Mesothelial cell of epicardium (in vitro differentiated cells): Measurements from ENCODE around the gene GTF2A1L. TPM values are rescaled to one million over a fixed set of nuclear protein-coding genes. Genes with fewer than 3 reads are reported as not detected.
A peak's percentile ranks its signal among the peaks of the same experiment; 100 is the strongest.
"Not testable (repeated sequence)": the region's sequence is repeated elsewhere in the genome, so short reads cannot be mapped to it uniquely, and the experiment has no call there.

ENCODE experiments used
- DNase-seq, 2 experiments: peaks; one replicate each; pipeline ENCODE4 v3.0.0; 2021; ENCODE audit warnings: low spot score in 2 of 2; ENCODE audit not compliant: unreplicated experiment in 2 of 2
- H3K27ac Mint-ChIP-seq: 2 replicates; pipeline ENCODE4 v1.8.0; 2021; ENCODE audit warnings: mixed read lengths
- H3K27me3 Mint-ChIP-seq: 2 replicates; pipeline ENCODE4 v1.8.0; 2021; ENCODE audit warnings: low read depth, mixed read lengths
- H3K36me3 Mint-ChIP-seq: 2 replicates; pipeline ENCODE4 v1.8.0; 2021; ENCODE audit warnings: mixed read lengths
- H3K4me1 Mint-ChIP-seq: 2 replicates; pipeline ENCODE4 v1.8.0; 2021; ENCODE audit warnings: mixed read lengths
- H3K4me3 Mint-ChIP-seq: 2 replicates; pipeline ENCODE4 v1.8.0; 2021; ENCODE audit warnings: mild to moderate bottlenecking, moderate library complexity, mixed read lengths
- H3K9me3 Mint-ChIP-seq: 2 replicates; pipeline ENCODE4 v1.8.0; 2021; ENCODE audit warnings: mixed read lengths
- total RNA-seq: library from RNA; stranded (reverse); gene quantifications from 3 replicates; pipeline ENCODE4 v1.2.1, GENCODE V29; 2021
- TF ChIP-seq, protein P1 (sequence below): fragments of 200-600 bp; sonication (generic); IDR thresholded peaks from one replicate; pipeline ENCODE4 v1.5.0; 2021; ENCODE audit warnings: antibody characterized with exemption; ENCODE audit not compliant: unreplicated experiment

Gene GTF2A1L
- total RNA-seq, 1 donor from 2014 or later: 0.69 TPM

- peaks cover 17% of the 10 kb centered on the region for H3K36me3 Mint-ChIP-seq
- TF ChIP-seq, protein P1, sequence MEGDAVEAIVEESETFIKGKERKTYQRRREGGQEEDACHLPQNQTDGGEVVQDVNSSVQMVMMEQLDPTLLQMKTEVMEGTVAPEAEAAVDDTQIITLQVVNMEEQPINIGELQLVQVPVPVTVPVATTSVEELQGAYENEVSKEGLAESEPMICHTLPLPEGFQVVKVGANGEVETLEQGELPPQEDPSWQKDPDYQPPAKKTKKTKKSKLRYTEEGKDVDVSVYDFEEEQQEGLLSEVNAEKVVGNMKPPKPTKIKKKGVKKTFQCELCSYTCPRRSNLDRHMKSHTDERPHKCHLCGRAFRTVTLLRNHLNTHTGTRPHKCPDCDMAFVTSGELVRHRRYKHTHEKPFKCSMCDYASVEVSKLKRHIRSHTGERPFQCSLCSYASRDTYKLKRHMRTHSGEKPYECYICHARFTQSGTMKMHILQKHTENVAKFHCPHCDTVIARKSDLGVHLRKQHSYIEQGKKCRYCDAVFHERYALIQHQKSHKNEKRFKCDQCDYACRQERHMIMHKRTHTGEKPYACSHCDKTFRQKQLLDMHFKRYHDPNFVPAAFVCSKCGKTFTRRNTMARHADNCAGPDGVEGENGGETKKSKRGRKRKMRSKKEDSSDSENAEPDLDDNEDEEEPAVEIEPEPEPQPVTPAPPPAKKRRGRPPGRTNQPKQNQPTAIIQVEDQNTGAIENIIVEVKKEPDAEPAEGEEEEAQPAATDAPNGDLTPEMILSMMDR: no peak
- peaks cover 2% of the 10 kb centered on the region for H3K9me3 Mint-ChIP-seq
- peak overlapping the region; percentile 59 for H3K27ac Mint-ChIP-seq
- H3K27me3 Mint-ChIP-seq: no peaks in the 10 kb centered on the region
- no peak for DNase-seq
- no peak overlapping the region for H3K4me3 Mint-ChIP-seq
- peaks cover 46% of the 10 kb centered on the region for H3K4me1 Mint-ChIP-seq
These were observed 28.9 kb upstream of the GTF2A1L start for GRCh38 chr2:48588745-48589144.

DNA sequence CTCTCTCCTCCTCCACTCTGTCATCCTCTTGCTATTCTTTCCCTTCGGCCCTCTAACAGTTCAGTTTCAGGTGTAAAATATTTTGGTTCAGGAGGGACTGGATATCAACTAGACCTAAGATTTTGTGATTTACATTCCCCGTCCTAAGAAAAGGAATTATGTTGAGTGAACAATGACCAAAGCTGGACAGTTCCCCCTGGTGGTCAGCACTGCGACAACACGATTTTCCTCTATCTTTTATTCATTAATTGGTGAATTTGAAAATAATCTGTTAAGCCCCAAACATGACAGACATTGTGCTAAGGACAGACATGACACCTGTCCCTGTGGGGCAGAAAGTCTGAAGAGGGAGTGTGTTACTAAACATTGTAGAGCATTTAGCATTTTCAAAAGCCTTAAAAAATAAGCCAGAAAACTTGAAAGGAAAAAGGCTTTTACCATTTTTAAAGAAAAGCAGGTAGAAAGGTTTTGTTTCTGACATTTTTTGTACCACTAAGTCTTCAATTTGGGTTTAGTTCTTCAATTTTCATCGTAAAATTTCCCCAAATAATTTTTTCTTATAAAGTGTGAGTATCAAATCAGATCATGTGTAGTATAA is 28.4 kb upstream of the GTF2A1L start:
- H3K27ac Mint-ChIP-seq: peak overlapping the region; percentile 59
- peak in 1 of 2 experiments; percentile 51 for DNase-seq
- H3K4me1 Mint-ChIP-seq: peaks cover 46% of the 10 kb centered on the region
- peaks cover 2% of the 10 kb centered on the region for H3K9me3 Mint-ChIP-seq
- no peaks in the 10 kb centered on the region for H3K27me3 Mint-ChIP-seq
- peaks cover 17% of the 10 kb centered on the region for H3K36me3 Mint-ChIP-seq
- TF ChIP-seq, protein P1: peak; percentile 81
- no peak overlapping the region for H3K4me3 Mint-ChIP-seq

DNA sequence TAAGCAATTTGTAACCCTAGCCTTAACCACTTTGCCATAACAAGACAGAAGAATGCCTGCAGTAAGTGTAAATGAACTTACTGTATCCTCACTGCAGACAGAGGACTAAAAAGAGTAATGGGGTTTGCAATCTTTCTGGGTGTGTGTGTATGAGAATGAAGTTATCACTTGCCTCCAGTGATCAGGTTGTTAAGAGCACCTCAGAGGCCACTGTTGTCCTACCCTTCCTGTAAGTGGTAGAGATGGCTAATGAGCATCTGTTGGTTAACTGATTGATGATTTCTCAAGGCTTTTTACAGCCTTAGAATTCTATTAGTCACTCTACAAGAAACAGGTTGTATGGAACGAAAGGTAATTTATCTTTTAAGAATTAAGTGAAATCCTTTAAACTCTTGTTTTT is 27.6 kb upstream of the GTF2A1L start:
- Mint-ChIP-seq H3K27ac (peak overlapping the region; percentile 49), H3K4me3 (no peak overlapping the region), H3K4me1 (peaks cover 44% of the 10 kb centered on the region), H3K27me3 (no peaks in the 10 kb centered on the region), H3K36me3 (peaks cover 12% of the 10 kb centered on the region), H3K9me3 (no peaks in the 10 kb centered on the region)
- no peak for DNase-seq
- TF ChIP-seq, protein P1: no peak

DNA sequence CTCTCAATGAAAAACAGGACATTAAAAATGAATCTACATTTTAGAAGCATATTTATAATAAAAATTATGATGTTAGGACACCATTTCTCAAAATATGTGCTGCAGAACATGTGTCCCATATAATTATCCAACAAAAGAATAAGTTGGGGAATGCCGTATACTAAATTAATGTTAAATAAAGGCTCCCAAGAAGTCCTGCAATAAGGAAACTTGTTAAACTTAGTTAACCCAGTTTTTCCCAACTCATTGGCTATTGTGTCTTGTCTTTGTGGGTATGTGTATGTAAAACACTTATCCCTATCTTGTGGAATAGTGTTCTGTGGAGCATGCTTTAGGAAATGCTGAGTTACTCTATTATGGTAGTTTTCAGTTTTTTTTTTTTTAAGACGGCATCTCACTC is 25.6 kb upstream of the GTF2A1L start:
- Mint-ChIP-seq H3K27ac (no peak overlapping the region), H3K9me3 (no peaks in the 10 kb centered on the region), H3K4me1 (peaks cover 39% of the 10 kb centered on the region), H3K27me3 (no peaks in the 10 kb centered on the region), H3K36me3 (peaks cover 6% of the 10 kb centered on the region), H3K4me3 (no peak overlapping the region)
- TF ChIP-seq, protein P1: no peak
- no peak for DNase-seq

DNA sequence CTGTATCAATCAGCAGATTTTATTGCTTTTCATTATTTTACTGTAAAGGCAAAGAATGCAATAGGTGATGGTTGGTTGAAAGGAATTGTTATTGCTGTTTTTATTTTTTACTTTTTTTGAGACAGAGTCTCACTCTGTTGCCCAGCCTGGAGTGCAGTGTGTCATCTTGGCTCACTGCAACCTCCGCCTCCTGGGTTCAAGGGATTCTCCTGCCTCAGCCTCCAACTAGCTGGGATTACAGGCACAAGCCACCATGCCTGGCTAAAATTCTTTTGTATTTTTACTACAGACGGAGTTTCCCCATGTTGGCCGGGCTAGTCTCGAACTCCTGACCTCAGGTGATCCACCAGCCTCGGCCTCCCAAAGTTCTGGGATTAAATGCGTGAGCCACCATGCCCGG is 20.9 kb upstream of the GTF2A1L start:
- not testable (repeated sequence) for H3K9me3 Mint-ChIP-seq, H3K27ac Mint-ChIP-seq, H3K36me3 Mint-ChIP-seq, H3K4me3 Mint-ChIP-seq, DNase-seq, H3K27me3 Mint-ChIP-seq
- H3K4me1 Mint-ChIP-seq: peaks cover 21% of the 10 kb centered on the region

GRCh38 chr2:48597492-48597891 is 20.2 kb upstream of the GTF2A1L start:
- no peak overlapping the region for H3K27ac Mint-ChIP-seq

More at GRCh38 chr2:48597492-48597891, 20.2 kb upstream of the GTF2A1L start:
- Mint-ChIP-seq H3K4me3 (no peak overlapping the region), H3K27me3 (no peaks in the 10 kb centered on the region), H3K4me1 (peaks cover 20% of the 10 kb centered on the region), H3K9me3 (no peaks in the 10 kb centered on the region), H3K36me3 (peaks cover 8% of the 10 kb centered on the region)
- DNase-seq: no peak
- TF ChIP-seq, protein P1: no peak
